CD4-positive, alpha-beta T cell treated with Interleukin-17A for 4 hours (primary cell): ENCODE data around the gene FAM117A.

Source experiments
- DNase-seq: peaks from one replicate; pipeline ENCODE4 v3.0.0-alpha.2; 2020; ENCODE audit warnings: mixed read lengths

The FAM117A gene

GRCh38 chr17:49762151-49762941 is 1.6 kb downstream of the FAM117A start:
- DNase-seq, result no peak

GRCh38 chr17:49760932-49761558 is 2.9 kb downstream of the FAM117A start:
- DNase-seq, result no peak

- no peak for DNase-seq
Measured at GRCh38 chr17:49760296-49760695, 3.6 kb downstream of the FAM117A start.

GRCh38 chr17:49759203-49759602 is 4.7 kb downstream of the FAM117A start:
- DNase-seq, result no peak

GRCh38 chr17:49758464-49759010 is 5.4 kb downstream of the FAM117A start:
- DNase-seq, result peak; percentile 33

- no peak for DNase-seq
Measured at GRCh38 chr17:49757151-49757777, 6.7 kb downstream of the FAM117A start.

- DNase-seq, result no peak
Measured at GRCh38 chr17:49756323-49757150, 7.4 kb downstream of the FAM117A start.

- no peak for DNase-seq
Measured at GRCh38 chr17:49755663-49756283, 8.2 kb downstream of the FAM117A start.

- no peak for DNase-seq
Measured at GRCh38 chr17:49753959-49754391, 10.0 kb downstream of the FAM117A start.

GRCh38 chr17:49752508-49752907 is 11.4 kb downstream of the FAM117A start:
- DNase-seq, result no peak

GRCh38 chr17:49749730-49750129 is 14.2 kb downstream of the FAM117A start:
- no peak for DNase-seq

GRCh38 chr17:49748791-49749190 is 15.1 kb downstream of the FAM117A start:
- peak; percentile 71 for DNase-seq

GRCh38 chr17:49748223-49748622 is 15.7 kb downstream of the FAM117A start:
- DNase-seq, result peak; percentile 49

GRCh38 chr17:49747632-49748031 is 16.3 kb downstream of the FAM117A start:
- DNase-seq, result no peak

GRCh38 chr17:49746791-49747490 is 17.0 kb downstream of the FAM117A start:
- DNase-seq, result peak; percentile 52

- no peak for DNase-seq
Measured at GRCh38 chr17:49745175-49746139, 18.5 kb downstream of the FAM117A start.

- DNase-seq, result no peak
Measured at GRCh38 chr17:49742166-49742638, 21.7 kb downstream of the FAM117A start.

- DNase-seq, result no peak
Measured at GRCh38 chr17:49741692-49742076, 22.2 kb downstream of the FAM117A start.

- no peak for DNase-seq
Measured at GRCh38 chr17:49741009-49741691, 22.8 kb downstream of the FAM117A start.
